GM12878 (cell line): Measurements from ENCODE around the gene PTPRM. TPM values are rescaled to one million over a fixed set of nuclear protein-coding genes. Genes with fewer than 3 reads are reported as not detected.

Experiments used
- ATAC-seq: fragments of 200-7000 bp; cut with Tn5 transposase; 3 replicates; pipeline ENCODE4 v1.9.1; 2020; ENCODE audit warnings: mild to moderate bottlenecking, moderate library complexity
- BruUV-seq: library from RNA; stranded (reverse); fragments of 400-500 nt; replicated peaks from 2 replicates; lab custom pipeline; 2021; lab: Mats Ljungman, UMichigan
- CTCF ChIA-PET: fragments of 300-600 bp; sonication (Branson Sonifier 250); formaldehyde crosslinking; extraction: SDS; loops from one replicate; lab custom pipeline; 2021; ENCODE audit warnings: inconsistent platforms; lab: Yijun Ruan, JAX
- POLR2A ChIA-PET: fragments of 350-600 bp; formaldehyde crosslinking; extraction: SDS; loops from one replicate; lab custom pipeline; 2021; ENCODE audit warnings: inconsistent platforms; lab: Charles Lee
- RAD21 ChIA-PET: fragments of 300-600 bp; sonication (Branson Sonifier 250); formaldehyde crosslinking; loops from one replicate; lab custom pipeline; 2023; ENCODE audit warnings: antibody characterized with exemption; ENCODE audit not compliant: unreplicated experiment; lab: Charles Lee
- SMC1A ChIA-PET: fragments of 300-600 bp; sonication (Branson Sonifier 250); formaldehyde crosslinking; loops from one replicate; lab custom pipeline; 2023; ENCODE audit not compliant: unreplicated experiment, uncharacterized antibody; lab: Charles Lee
- DNase-seq: peaks from one replicate; pipeline ENCODE4 v3.0.0-alpha.2; 2011; ENCODE audit warnings: low read depth, low spot score
- FAIRE-seq: peaks from 3 replicates; lab custom pipeline; 2011; peaks lifted over from hg19 to GRCh38; lab: Jason Lieb, UNC
- H2AFZ ChIP-seq: 2 replicates; pipeline ENCODE4 v1.6.0; 2011; ENCODE audit warnings: low read depth, low read length, control low read depth; ENCODE audit not compliant: control insufficient read depth
- H3K27ac ChIP-seq: 2 replicates; pipeline ENCODE4 v1.5.1; 2011; ENCODE audit warnings: control low read depth; ENCODE audit not compliant: control insufficient read depth, insufficient read depth
- H3K27me3 ChIP-seq, 2 experiments: replicated peaks in 1 of 2; 2 replicates each; pipeline versions ENCODE4 v1.6.0 to v1.6.1; 2011; ENCODE audit warnings: low read length in 1 of 2; ENCODE audit not compliant: control insufficient read depth in 2 of 2, insufficient read depth in 2 of 2
- H3K36me3 ChIP-seq, 2 experiments: 2 replicates each; pipeline ENCODE4 v1.5.1; 2011; ENCODE audit warnings: low read length in 1 of 2; ENCODE audit not compliant: control insufficient read depth in 2 of 2, insufficient read depth in 2 of 2
- H3K4me1 ChIP-seq: 2 replicates; pipeline ENCODE4 v1.6.1; 2011; ENCODE audit warnings: mild to moderate bottlenecking, low read length, moderate library complexity, mixed read lengths; ENCODE audit not compliant: control insufficient read depth, insufficient read depth
- H3K4me2 ChIP-seq: 2 replicates; pipeline ENCODE4 v1.6.0; 2011; ENCODE audit warnings: control low read depth; ENCODE audit not compliant: control insufficient read depth, insufficient read depth
- H3K4me3 ChIP-seq: fragments of 200-600 bp; sonication (generic); 2 replicates; pipeline ENCODE4 v1.5.1; 2016
- H3K79me2 ChIP-seq: 2 replicates; pipeline ENCODE4 v1.6.0; 2011; ENCODE audit warnings: low read length; ENCODE audit not compliant: control insufficient read depth, insufficient read depth
- H3K9ac ChIP-seq: 2 replicates; pipeline ENCODE4 v1.8.0; 2011; ENCODE audit warnings: low read length, control low read depth, mixed read lengths; ENCODE audit not compliant: control insufficient read depth, insufficient read depth
- H3K9me3 ChIP-seq: replicated peaks from 3 replicates; pipeline ENCODE4 v1.5.1; 2011; ENCODE audit warnings: mild to moderate bottlenecking, low read length; ENCODE audit not compliant: control insufficient read depth, insufficient read depth
- H4K20me1 ChIP-seq: 2 replicates; pipeline ENCODE4 v1.6.0; 2011; ENCODE audit not compliant: control insufficient read depth, insufficient read depth
- IKZF1 ChIP-seq: fragments of 450-650 bp; conservative IDR thresholded peaks from 2 replicates; pipeline ENCODE4 v1.6.1; 2017; ENCODE audit warnings: antibody characterized with exemption, mild to moderate bottlenecking
- KDM1A ChIP-seq: fragments of 200-600 bp; sonication (generic); IDR thresholded peaks from 2 replicates; pipeline ENCODE4 v1.6.1; 2016; ENCODE audit warnings: borderline replicate concordance
- MYC ChIP-seq: IDR thresholded peaks from 2 replicates; pipeline ENCODE4 v1.6.1; 2011; ENCODE audit warnings: mild to moderate bottlenecking, low read length, moderate library complexity, inconsistent platforms; ENCODE audit not compliant: insufficient read depth, insufficient replicate concordance, insufficient read length, severe bottlenecking
- RB1 ChIP-seq: fragments of 450-650 bp; formaldehyde crosslinking; IDR thresholded peaks from 2 replicates; pipeline ENCODE4 v1.6.1; 2017; ENCODE audit warnings: mild to moderate bottlenecking, borderline replicate concordance
- SMAD5 ChIP-seq: IDR thresholded peaks from 2 replicates; pipeline ENCODE4 v1.6.1; 2016; ENCODE audit warnings: antibody characterized with exemption, low read depth
- WGBS: methylation state at CpG from one replicate; pipeline ENCODE4 v1.1.6; 2016; ENCODE audit warnings: low lambda C conversion rate; ENCODE audit not compliant: insufficient replicate concordance, insufficient coverage; ENCODE audit errors: missing lambda C conversion rate; 5-methylcytosine and 5-hydroxymethylcytosine counted together
- in situ Hi-C: fragments of 300-500 bp; cut with MboI; formaldehyde crosslinking; loops from 9 replicates; pipeline ENCODE4 v1.14.3; 2018; ENCODE audit warnings: mixed read lengths
- intact Hi-C: fragments of 100-400 bp; cut with micrococcal nuclease; formaldehyde crosslinking; loops from one replicate; pipeline ENCODE4 v1.14.2; 2022; ENCODE audit not compliant: unreplicated experiment
- polyA plus RNA-seq, 11 experiments: library from polyadenylated mRNA; depleted of rRNA in 4 of 11; unstranded in 6 of 11; stranded (reverse) in 5 of 11; fragments of >200 nt; fragmentation: Nextera tagmentation in 4 of 11; fragmentation: Illumina TruSeq in 1 of 11; extraction: Ambion mirVana in 4 of 11; extraction: Trizol in 1 of 11; gene quantifications; 1 replicate in 1 of 11; 2 replicates in 10 of 11; pipeline versions ENCODE4 v1.2.1 to v1.2.3, GENCODE V29; 2011 to 2016; ENCODE audit warnings: inconsistent platforms in 2 of 11, missing spikeins in 2 of 11, low read depth in 1 of 11
- total RNA-seq, 4 experiments: library from RNA; depleted of rRNA in 3 of 4; stranded (reverse); fragments of >200 nt in 3 of 4; fragmentation: Illumina TruSeq in 1 of 4; extraction: Trizol in 1 of 4; gene quantifications; 2 replicates each; pipeline versions ENCODE4 v1.2.1 to v1.2.3, GENCODE V29; 2013 to 2021
- TF ChIP-seq, protein P1 (sequence below): fragments of 450-650 bp; IDR thresholded peaks from 2 replicates; pipeline ENCODE4 v1.6.1; 2017; ENCODE audit warnings: mild to moderate bottlenecking, moderate library complexity
- TF ChIP-seq, protein P2 (sequence below): fragments of 450-650 bp; IDR thresholded peaks from 2 replicates; pipeline ENCODE4 v1.6.1; 2017; ENCODE audit warnings: mild to moderate bottlenecking, low read depth, inconsistent platforms; ENCODE audit not compliant: poor library complexity, severe bottlenecking

PTPRM gene
- total and polyA plus RNA-seq, 10 of the 15 experiments (the other 5 are each of a cell fraction or from before 2014, with no cell fraction given) = 0.07 to 22.6 (median 0.60) TPM

- ChIA-PET CTCF (interaction anchor here (0.6 kb wide), 1 partner anchor 1413 kb away, joined by 3 read pairs; no protein-coding TSS in a partner anchor), RAD21 (no interaction called here), SMC1A (interaction anchor here (1.4 kb wide), 1 partner anchor 10 kb away, joined by 6 read pairs; no protein-coding TSS in a partner anchor), POLR2A (no interaction called here)
- BruUV-seq = no TSS peak
- DNase-seq (no peak), FAIRE-seq (no peak), ATAC-seq (no peak)
- no peak overlapping the region for H3K4me2 ChIP-seq
- H4K20me1 ChIP-seq = no peaks in the 10 kb centered on the region
- intact Hi-C loops (no loop called here), in situ Hi-C loops (no loop called here)
- no peaks in the 10 kb centered on the region for H3K9me3 ChIP-seq
- H3K27me3 ChIP-seq = no peaks in the 10 kb centered on the region
- H3K4me1 ChIP-seq = no peaks in the 10 kb centered on the region
- 6% methylated on average over 3 of the region's 3 CpGs for WGBS
- no peak overlapping the region for H2AFZ ChIP-seq
- H3K4me3 ChIP-seq = no peak overlapping the region
- H3K79me2 ChIP-seq = no peaks in the 10 kb centered on the region
- no peaks in the 10 kb centered on the region for H3K36me3 ChIP-seq
- no peak overlapping the region for H3K9ac ChIP-seq
- no peak overlapping the region for H3K27ac ChIP-seq
- no peak for TF ChIP-seq KDM1A
- TF ChIP-seq, protein P1, sequence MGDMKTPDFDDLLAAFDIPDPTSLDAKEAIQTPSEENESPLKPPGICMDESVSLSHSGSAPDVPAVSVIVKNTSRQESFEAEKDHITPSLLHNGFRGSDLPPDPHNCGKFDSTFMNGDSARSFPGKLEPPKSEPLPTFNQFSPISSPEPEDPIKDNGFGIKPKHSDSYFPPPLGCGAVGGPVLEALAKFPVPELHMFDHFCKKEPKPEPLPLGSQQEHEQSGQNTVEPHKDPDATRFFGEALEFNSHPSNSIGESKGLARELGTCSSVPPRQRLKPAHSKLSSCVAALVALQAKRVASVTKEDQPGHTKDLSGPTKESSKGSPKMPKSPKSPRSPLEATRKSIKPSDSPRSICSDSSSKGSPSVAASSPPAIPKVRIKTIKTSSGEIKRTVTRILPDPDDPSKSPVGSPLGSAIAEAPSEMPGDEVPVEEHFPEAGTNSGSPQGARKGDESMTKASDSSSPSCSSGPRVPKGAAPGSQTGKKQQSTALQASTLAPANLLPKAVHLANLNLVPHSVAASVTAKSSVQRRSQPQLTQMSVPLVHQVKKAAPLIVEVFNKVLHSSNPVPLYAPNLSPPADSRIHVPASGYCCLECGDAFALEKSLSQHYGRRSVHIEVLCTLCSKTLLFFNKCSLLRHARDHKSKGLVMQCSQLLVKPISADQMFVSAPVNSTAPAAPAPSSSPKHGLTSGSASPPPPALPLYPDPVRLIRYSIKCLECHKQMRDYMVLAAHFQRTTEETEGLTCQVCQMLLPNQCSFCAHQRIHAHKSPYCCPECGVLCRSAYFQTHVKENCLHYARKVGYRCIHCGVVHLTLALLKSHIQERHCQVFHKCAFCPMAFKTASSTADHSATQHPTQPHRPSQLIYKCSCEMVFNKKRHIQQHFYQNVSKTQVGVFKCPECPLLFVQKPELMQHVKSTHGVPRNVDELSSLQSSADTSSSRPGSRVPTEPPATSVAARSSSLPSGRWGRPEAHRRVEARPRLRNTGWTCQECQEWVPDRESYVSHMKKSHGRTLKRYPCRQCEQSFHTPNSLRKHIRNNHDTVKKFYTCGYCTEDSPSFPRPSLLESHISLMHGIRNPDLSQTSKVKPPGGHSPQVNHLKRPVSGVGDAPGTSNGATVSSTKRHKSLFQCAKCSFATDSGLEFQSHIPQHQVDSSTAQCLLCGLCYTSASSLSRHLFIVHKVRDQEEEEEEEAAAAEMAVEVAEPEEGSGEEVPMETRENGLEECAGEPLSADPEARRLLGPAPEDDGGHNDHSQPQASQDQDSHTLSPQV = no peak
- no peak for TF ChIP-seq SMAD5
- no peak for TF ChIP-seq MYC
- no peak for TF ChIP-seq RB1
- TF ChIP-seq IKZF1 = no peak
- TF ChIP-seq, protein P2, sequence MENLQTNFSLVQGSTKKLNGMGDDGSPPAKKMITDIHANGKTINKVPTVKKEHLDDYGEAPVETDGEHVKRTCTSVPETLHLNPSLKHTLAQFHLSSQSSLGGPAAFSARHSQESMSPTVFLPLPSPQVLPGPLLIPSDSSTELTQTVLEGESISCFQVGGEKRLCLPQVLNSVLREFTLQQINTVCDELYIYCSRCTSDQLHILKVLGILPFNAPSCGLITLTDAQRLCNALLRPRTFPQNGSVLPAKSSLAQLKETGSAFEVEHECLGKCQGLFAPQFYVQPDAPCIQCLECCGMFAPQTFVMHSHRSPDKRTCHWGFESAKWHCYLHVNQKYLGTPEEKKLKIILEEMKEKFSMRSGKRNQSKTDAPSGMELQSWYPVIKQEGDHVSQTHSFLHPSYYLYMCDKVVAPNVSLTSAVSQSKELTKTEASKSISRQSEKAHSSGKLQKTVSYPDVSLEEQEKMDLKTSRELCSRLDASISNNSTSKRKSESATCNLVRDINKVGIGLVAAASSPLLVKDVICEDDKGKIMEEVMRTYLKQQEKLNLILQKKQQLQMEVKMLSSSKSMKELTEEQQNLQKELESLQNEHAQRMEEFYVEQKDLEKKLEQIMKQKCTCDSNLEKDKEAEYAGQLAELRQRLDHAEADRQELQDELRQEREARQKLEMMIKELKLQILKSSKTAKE = no peak
These were observed 420.3 kb downstream of the PTPRM start for GRCh38 chr18:7987284-7987976.
